Astrocyte (in vitro differentiated cells and primary cell): Measurements from ENCODE around the gene WDR33.

ENCODE experiments used
- CTCF ChIP-seq: IDR thresholded peaks from 2 replicates; pipeline ENCODE4 v1.5.1; 2011; ENCODE audit warnings: low read depth, mild to moderate bottlenecking, inconsistent platforms, low read length, moderate library complexity; ENCODE audit not compliant: insufficient read depth
- EZH2 ChIP-seq: IDR thresholded peaks from 2 replicates; pipeline ENCODE4 v1.6.1; 2012; ENCODE audit warnings: mild to moderate bottlenecking, low read length, inconsistent platforms; ENCODE audit not compliant: insufficient read depth

DNA sequence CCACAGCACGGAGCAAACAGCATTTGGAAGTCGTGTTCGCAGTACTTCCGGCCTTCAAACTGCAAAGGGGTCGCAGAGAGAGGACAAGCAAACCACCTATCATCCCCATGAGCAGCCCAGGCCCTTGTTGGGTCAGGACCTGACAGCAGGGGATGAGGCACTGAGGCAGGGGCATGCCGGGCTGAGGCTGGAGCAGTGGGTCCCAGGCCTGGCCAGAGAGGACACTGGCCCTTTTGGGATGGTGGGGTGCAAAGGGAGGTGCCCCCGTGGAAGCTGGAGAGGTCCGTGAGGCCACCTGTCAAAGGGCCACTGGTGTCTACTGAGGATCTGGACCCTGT, 156.2 kb downstream of the WDR33 start:
- TF ChIP-seq CTCF = no peak
- TF ChIP-seq EZH2 = no peak
